ENCODE measurements around the gene CDAN1. TPM values are rescaled to one million over a fixed set of nuclear protein-coding genes. Genes with fewer than 3 reads are reported as not detected.
A peak's percentile ranks its signal among the peaks of the same experiment; 100 is the strongest.

Gene CDAN1
- total RNA-seq, 2 experiments from 2014 or later, result 14.3 to 17.9 TPM

GRCh38 chr15:42744195-42744594 lies 7.3 kb upstream of the CDAN1 start:
- no peaks in the 10 kb centered on the region for H3K36me3 Mint-ChIP-seq
- H3K27ac Mint-ChIP-seq, result no peak overlapping the region
- no peak overlapping the region for H3K4me3 Mint-ChIP-seq
- no peaks in the 10 kb centered on the region for H3K4me1 Mint-ChIP-seq
- no peaks in the 10 kb centered on the region for H3K9me3 Mint-ChIP-seq
- DNase-seq, result no peak
- no peaks in the 10 kb centered on the region for H3K27me3 Mint-ChIP-seq

- Mint-ChIP-seq H3K4me3 (no peak overlapping the region), H3K9me3 (no peaks in the 10 kb centered on the region), H3K27me3 (no peaks in the 10 kb centered on the region), H3K27ac (no peak overlapping the region), H3K36me3 (no peaks in the 10 kb centered on the region), H3K4me1 (peaks cover 8% of the 10 kb centered on the region)
- DNase-seq, result no peak
Observed at GRCh38 chr15:42742149-42742548, 5.2 kb upstream of the CDAN1 start.

GRCh38 chr15:42741710-42742109 lies 4.8 kb upstream of the CDAN1 start:
- H3K9me3 Mint-ChIP-seq, result no peaks in the 10 kb centered on the region
- DNase-seq, result no peak
- no peak overlapping the region for H3K27ac Mint-ChIP-seq
- peaks cover 8% of the 10 kb centered on the region for H3K4me1 Mint-ChIP-seq
- H3K27me3 Mint-ChIP-seq, result no peaks in the 10 kb centered on the region
- no peak overlapping the region for H3K4me3 Mint-ChIP-seq
- no peaks in the 10 kb centered on the region for H3K36me3 Mint-ChIP-seq

GRCh38 chr15:42737529-42738328 lies 801 bp upstream of the CDAN1 start:
- H3K4me1 Mint-ChIP-seq, result peaks cover 16% of the 10 kb centered on the region
- H3K9me3 Mint-ChIP-seq, result no peaks in the 10 kb centered on the region
- no peak for DNase-seq
- no peaks in the 10 kb centered on the region for H3K27me3 Mint-ChIP-seq
- peaks cover 2% of the 10 kb centered on the region for H3K36me3 Mint-ChIP-seq
- peak overlapping the region; percentile 80 for H3K4me3 Mint-ChIP-seq
- peak overlapping the region; percentile 82 for H3K27ac Mint-ChIP-seq

- H3K27me3 Mint-ChIP-seq, result no peaks in the 10 kb centered on the region
- H3K27ac Mint-ChIP-seq, result no peak overlapping the region
- peaks cover 16% of the 10 kb centered on the region for H3K4me1 Mint-ChIP-seq
- peaks cover 6% of the 10 kb centered on the region for H3K36me3 Mint-ChIP-seq
- H3K9me3 Mint-ChIP-seq, result no peaks in the 10 kb centered on the region
- H3K4me3 Mint-ChIP-seq, result peak overlapping the region; percentile 71
- peak; percentile 30 for DNase-seq
Observed at GRCh38 chr15:42736178-42736792, 643 bp downstream of the CDAN1 start.

GRCh38 chr15:42735382-42736165 lies 1.4 kb downstream of the CDAN1 start:
- DNase-seq, result no peak
- Mint-ChIP-seq H3K27ac (no peak overlapping the region), H3K36me3 (peaks cover 6% of the 10 kb centered on the region), H3K9me3 (no peaks in the 10 kb centered on the region), H3K4me3 (peak overlapping the region; percentile 67), H3K4me1 (peaks cover 16% of the 10 kb centered on the region), H3K27me3 (no peaks in the 10 kb centered on the region)

- peaks cover 16% of the 10 kb centered on the region for H3K4me1 Mint-ChIP-seq
- no peak overlapping the region for H3K27ac Mint-ChIP-seq
- H3K4me3 Mint-ChIP-seq, result no peak overlapping the region
- peaks cover 6% of the 10 kb centered on the region for H3K36me3 Mint-ChIP-seq
- H3K9me3 Mint-ChIP-seq, result no peaks in the 10 kb centered on the region
- no peak for DNase-seq
- no peaks in the 10 kb centered on the region for H3K27me3 Mint-ChIP-seq
Observed at GRCh38 chr15:42734076-42734672, 2.8 kb downstream of the CDAN1 start.

- H3K4me1 Mint-ChIP-seq, result peaks cover 13% of the 10 kb centered on the region
- no peak overlapping the region for H3K27ac Mint-ChIP-seq
- H3K9me3 Mint-ChIP-seq, result no peaks in the 10 kb centered on the region
- DNase-seq, result no peak
- H3K36me3 Mint-ChIP-seq, result peaks cover 6% of the 10 kb centered on the region
- no peaks in the 10 kb centered on the region for H3K27me3 Mint-ChIP-seq
- H3K4me3 Mint-ChIP-seq, result no peak overlapping the region
Observed at GRCh38 chr15:42733027-42733426, 3.9 kb downstream of the CDAN1 start.

- Mint-ChIP-seq H3K36me3 (peaks cover 6% of the 10 kb centered on the region), H3K4me1 (peaks cover 8% of the 10 kb centered on the region), H3K9me3 (no peaks in the 10 kb centered on the region), H3K4me3 (no peak overlapping the region), H3K27ac (no peak overlapping the region), H3K27me3 (no peaks in the 10 kb centered on the region)
- no peak for DNase-seq
Observed at GRCh38 chr15:42732095-42732827, 4.7 kb downstream of the CDAN1 start.

GRCh38 chr15:42731461-42731860 lies 5.5 kb downstream of the CDAN1 start:
- Mint-ChIP-seq H3K9me3 (no peaks in the 10 kb centered on the region), H3K27me3 (no peaks in the 10 kb centered on the region), H3K4me1 (peaks cover 8% of the 10 kb centered on the region), H3K36me3 (peaks cover 6% of the 10 kb centered on the region), H3K27ac (no peak overlapping the region), H3K4me3 (no peak overlapping the region)
- no peak for DNase-seq

GRCh38 chr15:42730536-42730935 lies 6.4 kb downstream of the CDAN1 start:
- no peak overlapping the region for H3K27ac Mint-ChIP-seq
- H3K9me3 Mint-ChIP-seq, result no peaks in the 10 kb centered on the region
- peaks cover 7% of the 10 kb centered on the region for H3K36me3 Mint-ChIP-seq
- peaks cover 4% of the 10 kb centered on the region for H3K4me1 Mint-ChIP-seq
- no peaks in the 10 kb centered on the region for H3K27me3 Mint-ChIP-seq
- H3K4me3 Mint-ChIP-seq, result no peak overlapping the region
- DNase-seq, result no peak

- H3K27me3 Mint-ChIP-seq, result no peaks in the 10 kb centered on the region
- no peak for DNase-seq
- H3K36me3 Mint-ChIP-seq, result peaks cover 8% of the 10 kb centered on the region
- H3K9me3 Mint-ChIP-seq, result no peaks in the 10 kb centered on the region
- H3K4me1 Mint-ChIP-seq, result peaks cover under 1% of the 10 kb centered on the region
- H3K4me3 Mint-ChIP-seq, result no peak overlapping the region
- H3K27ac Mint-ChIP-seq, result peak overlapping the region; percentile 31
Observed at GRCh38 chr15:42730135-42730534, 6.8 kb downstream of the CDAN1 start.

- DNase-seq, result no peak
- no peaks in the 10 kb centered on the region for H3K27me3 Mint-ChIP-seq
Observed at GRCh38 chr15:42729409-42729808, 7.5 kb downstream of the CDAN1 start.

GRCh38 chr15:42728972-42729371 lies 8.0 kb downstream of the CDAN1 start:
- no peak overlapping the region for H3K27ac Mint-ChIP-seq
- H3K4me1 Mint-ChIP-seq, result no peaks in the 10 kb centered on the region
- no peaks in the 10 kb centered on the region for H3K9me3 Mint-ChIP-seq
- DNase-seq, result no peak
- no peak overlapping the region for H3K4me3 Mint-ChIP-seq
- peaks cover 8% of the 10 kb centered on the region for H3K36me3 Mint-ChIP-seq
- no peaks in the 10 kb centered on the region for H3K27me3 Mint-ChIP-seq

More at GRCh38 chr15:42729409-42729808, 7.5 kb downstream of the CDAN1 start:
- Mint-ChIP-seq H3K9me3 (no peaks in the 10 kb centered on the region), H3K4me1 (no peaks in the 10 kb centered on the region), H3K27ac (no peak overlapping the region), H3K36me3 (peaks cover 8% of the 10 kb centered on the region), H3K4me3 (no peak overlapping the region)
